Measurements from ENCODE around the gene NAALADL1. TPM values are rescaled to one million over a fixed set of nuclear protein-coding genes. Genes with fewer than 3 reads are reported as not detected.

Gene NAALADL1
- total and polyA plus RNA-seq, 9 of the 15 experiments (the other 6 are each of a cell fraction or from before 2014, with no cell fraction given) = 0.06 to 0.72 (median 0.22) TPM; not detected in 4

GRCh38 chr11:64996327-64996709 lies 62.0 kb downstream of the NAALADL1 start (continued):
- TF ChIP-seq RNF219 (CRISPR knock-in tag; IDR thresholded peaks at IDR 0.05) (no peak), ZNF592 (IDR thresholded peaks at IDR 0.05) (no peak), HES1 (IDR thresholded peaks at IDR 0.05; ENCODE audit: low read depth) (no peak), SREBF2 (CRISPR knock-in tag; IDR thresholded peaks at IDR 0.05) (no peak), CHAMP1 (IDR thresholded peaks at IDR 0.05) (no peak), OTX1 (CRISPR knock-in tag; IDR thresholded peaks at IDR 0.05) (no peak), PRDM10 (IDR thresholded peaks at IDR 0.05; ENCODE audit: partially characterized antibody) (no peak), XRCC3 (IDR thresholded peaks at IDR 0.05) (no peak), E2F6 (IDR thresholded peaks at IDR 0.05; ENCODE audit: borderline replicate concordance in 1 of 2, extremely low read depth in 1 of 2, insufficient read depth in 1 of 2, insufficient read length in 1 of 2, low read depth in 1 of 2, low read length in 1 of 2, poor library complexity in 1 of 2, severe bottlenecking in 1 of 2) (no peak)

Measured in K562 (cell line).